ENCODE data around the gene MBNL2.

Gene MBNL2

GRCh38 chr13:97327086-97327485, 105.0 kb downstream of the MBNL2 start:
- Histone ChIP-seq H3K27me3 (ENCODE audit: insufficient read depth, low read depth, severe bottlenecking) (no peaks in the 10 kb centered on the region), H3K36me3 (no peaks in the 10 kb centered on the region), H3K27ac (no peak overlapping the region), H3K4me3 (ENCODE audit: low read depth, low read length) (no peak overlapping the region), H3K9me3 (ENCODE audit: severe bottlenecking) (no peaks in the 10 kb centered on the region)
- TF ChIP-seq CTCF (IDR thresholded peaks at IDR 0.05; ENCODE audit: low read depth, low read length) = no peak
- DNase-seq = no peak

GRCh38 chr13:97327506-97328221, 105.5 kb downstream of the MBNL2 start:
- Histone ChIP-seq H3K36me3 (no peaks in the 10 kb centered on the region), H3K27ac (no peak overlapping the region), H3K9me3 (ENCODE audit: severe bottlenecking) (no peaks in the 10 kb centered on the region), H3K4me3 (ENCODE audit: low read depth, low read length) (no peak overlapping the region), H3K27me3 (ENCODE audit: insufficient read depth, low read depth, severe bottlenecking) (no peaks in the 10 kb centered on the region)
- no peak for DNase-seq
- TF ChIP-seq CTCF (IDR thresholded peaks at IDR 0.05; ENCODE audit: low read depth, low read length) = no peak

- Histone ChIP-seq H3K27ac (no peak overlapping the region), H3K9me3 (ENCODE audit: severe bottlenecking) (no peaks in the 10 kb centered on the region), H3K27me3 (ENCODE audit: insufficient read depth, low read depth, severe bottlenecking) (no peaks in the 10 kb centered on the region), H3K4me3 (ENCODE audit: low read depth, low read length) (no peak overlapping the region), H3K36me3 (no peaks in the 10 kb centered on the region)
- no peak for DNase-seq
- no peak for TF ChIP-seq CTCF (IDR thresholded peaks at IDR 0.05; ENCODE audit: low read depth, low read length)
Measured at GRCh38 chr13:97328222-97328790, 106.2 kb downstream of the MBNL2 start.

GRCh38 chr13:97329331-97329730, 107.2 kb downstream of the MBNL2 start:
- H3K4me3 ChIP-seq (ENCODE audit: low read depth, low read length) = no peak overlapping the region
- TF ChIP-seq CTCF (IDR thresholded peaks at IDR 0.05; ENCODE audit: low read depth, low read length) = no peak
- no peak for DNase-seq
- H3K36me3 ChIP-seq = no peaks in the 10 kb centered on the region
- no peak overlapping the region for H3K27ac ChIP-seq
- no peaks in the 10 kb centered on the region for H3K9me3 ChIP-seq (ENCODE audit: severe bottlenecking)
- no peaks in the 10 kb centered on the region for H3K27me3 ChIP-seq (ENCODE audit: insufficient read depth, low read depth, severe bottlenecking)

- H3K27ac ChIP-seq = no peak overlapping the region
- DNase-seq = no peak
- H3K4me3 ChIP-seq (ENCODE audit: low read depth, low read length) = no peak overlapping the region
- no peaks in the 10 kb centered on the region for H3K27me3 ChIP-seq (ENCODE audit: insufficient read depth, low read depth, severe bottlenecking)
- H3K36me3 ChIP-seq = no peaks in the 10 kb centered on the region
- no peaks in the 10 kb centered on the region for H3K9me3 ChIP-seq (ENCODE audit: severe bottlenecking)
- no peak for TF ChIP-seq CTCF (IDR thresholded peaks at IDR 0.05; ENCODE audit: low read depth, low read length)
Measured at GRCh38 chr13:97330448-97330847, 108.3 kb downstream of the MBNL2 start.

GRCh38 chr13:97332742-97333141, 110.6 kb downstream of the MBNL2 start:
- Histone ChIP-seq H3K36me3 (no peaks in the 10 kb centered on the region), H3K27ac (no peak overlapping the region), H3K27me3 (ENCODE audit: insufficient read depth, low read depth, severe bottlenecking) (no peaks in the 10 kb centered on the region), H3K4me3 (ENCODE audit: low read depth, low read length) (no peak overlapping the region), H3K9me3 (ENCODE audit: severe bottlenecking) (no peaks in the 10 kb centered on the region)
- TF ChIP-seq CTCF (IDR thresholded peaks at IDR 0.05; ENCODE audit: low read depth, low read length) = no peak
- no peak for DNase-seq

Data from WERI-Rb-1 (cell line).